ENCODE measurements around the gene MEAF6. TPM values are rescaled to one million over a fixed set of nuclear protein-coding genes. Genes with fewer than 3 reads are reported as not detected.
A peak's percentile ranks its signal among the peaks of the same experiment; 100 is the strongest.
"Not testable (repeated sequence)": the region's sequence is repeated elsewhere in the genome, so short reads cannot be mapped to it uniquely, and the experiment has no call there.

Gene MEAF6
- total RNA-seq, 1 experiment from 2014 or later, result 85.5 TPM

DNA sequence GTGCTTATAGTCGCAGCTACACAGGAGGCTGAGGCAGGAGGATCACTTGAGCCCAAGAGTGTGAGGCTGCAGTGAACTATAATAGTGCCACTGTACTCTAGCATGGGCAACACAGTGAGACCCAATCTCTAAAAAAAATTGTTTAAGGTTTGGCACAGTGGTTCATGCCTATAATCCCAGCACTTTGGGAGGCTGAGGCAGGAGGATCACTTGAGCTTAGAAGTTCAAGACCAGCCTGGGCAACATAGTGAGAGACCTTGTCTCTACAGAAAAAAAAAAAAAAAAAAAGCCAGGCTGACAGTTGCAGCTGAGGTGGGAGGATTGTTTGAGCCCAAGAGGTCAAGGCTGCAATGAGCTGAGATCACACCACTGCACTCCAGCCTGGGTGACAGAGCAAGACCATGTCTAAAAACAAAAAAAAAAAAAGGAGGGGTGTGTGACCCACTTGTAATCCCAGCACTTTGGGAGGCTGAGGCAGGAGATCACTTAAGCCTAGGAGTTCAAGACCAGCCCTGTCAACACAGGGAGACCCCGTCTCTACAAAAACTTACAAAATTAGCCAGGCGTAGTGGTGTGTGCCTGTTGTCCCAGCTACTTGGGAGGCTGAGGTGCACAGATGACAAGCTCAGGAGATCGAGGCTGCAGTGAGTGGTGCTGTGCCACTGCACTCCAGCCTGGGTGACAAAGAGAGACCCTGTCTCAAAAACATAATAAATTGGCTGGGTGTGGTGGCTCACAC lies 18.0 kb upstream of the MEAF6 start:
- DNase-seq (ENCODE audit: low read depth), result not testable (repeated sequence)

DNA sequence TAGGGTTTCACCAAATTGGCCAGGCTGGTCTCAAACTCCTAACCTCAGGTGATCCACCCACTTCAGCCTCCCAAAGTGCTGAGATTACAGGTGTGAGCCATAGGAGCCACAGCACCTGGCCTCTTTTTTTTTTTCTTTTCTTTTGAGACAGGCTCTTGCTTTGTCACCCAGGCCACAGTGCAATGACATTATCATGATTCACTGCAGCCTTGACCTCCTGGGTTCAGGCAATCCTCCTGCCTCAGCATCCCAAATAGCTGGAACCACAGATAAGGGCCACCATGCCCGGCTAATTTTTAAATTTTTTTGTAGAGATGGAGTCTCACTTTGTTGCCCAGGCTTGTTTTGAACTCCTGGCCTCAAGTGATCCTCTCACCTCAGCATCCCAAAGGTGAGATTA lies 15.3 kb upstream of the MEAF6 start:
- DNase-seq (ENCODE audit: low read depth), result not testable (repeated sequence)

DNA sequence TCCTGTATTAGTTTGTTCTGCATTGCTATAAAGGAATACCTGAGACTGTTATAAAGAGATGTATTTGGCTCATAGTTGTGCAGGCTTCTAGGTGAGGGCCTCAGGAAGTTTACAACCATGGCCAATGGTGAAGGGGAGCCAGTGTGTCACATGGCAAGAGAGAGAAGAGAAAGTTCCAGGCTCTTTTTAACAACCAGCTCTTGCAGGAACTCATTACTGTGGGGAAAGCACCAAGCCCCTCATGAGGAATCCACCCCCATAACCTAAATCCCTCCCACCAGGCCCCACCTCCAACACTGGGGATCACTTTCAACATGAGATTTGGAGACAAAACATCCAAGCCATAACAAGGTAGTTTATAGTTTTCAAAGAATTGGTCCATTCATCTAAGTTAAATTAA lies 5.0 kb upstream of the MEAF6 start:
- no peak for DNase-seq (ENCODE audit: low read depth)

DNA sequence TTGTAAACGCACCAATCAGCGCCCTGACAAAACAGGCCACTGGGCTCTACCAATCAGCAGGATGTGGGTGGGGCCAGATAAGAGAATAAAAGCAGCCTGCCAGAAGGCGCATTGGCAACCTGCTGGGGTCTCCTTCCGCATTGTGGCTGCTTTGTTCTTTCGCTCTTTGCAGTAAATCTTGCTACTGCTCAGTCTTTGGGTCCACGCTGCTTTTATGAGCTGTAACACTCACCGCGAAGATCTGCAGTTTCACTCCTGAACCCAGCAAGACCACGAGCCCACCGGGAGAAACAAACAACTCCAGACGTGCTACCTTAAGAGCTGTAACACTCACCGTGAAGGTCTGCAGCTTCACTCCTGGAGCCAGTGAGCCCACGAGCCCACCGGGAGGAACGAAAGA lies 4.4 kb upstream of the MEAF6 start:
- DNase-seq (ENCODE audit: low read depth), result not testable (repeated sequence)

DNA sequence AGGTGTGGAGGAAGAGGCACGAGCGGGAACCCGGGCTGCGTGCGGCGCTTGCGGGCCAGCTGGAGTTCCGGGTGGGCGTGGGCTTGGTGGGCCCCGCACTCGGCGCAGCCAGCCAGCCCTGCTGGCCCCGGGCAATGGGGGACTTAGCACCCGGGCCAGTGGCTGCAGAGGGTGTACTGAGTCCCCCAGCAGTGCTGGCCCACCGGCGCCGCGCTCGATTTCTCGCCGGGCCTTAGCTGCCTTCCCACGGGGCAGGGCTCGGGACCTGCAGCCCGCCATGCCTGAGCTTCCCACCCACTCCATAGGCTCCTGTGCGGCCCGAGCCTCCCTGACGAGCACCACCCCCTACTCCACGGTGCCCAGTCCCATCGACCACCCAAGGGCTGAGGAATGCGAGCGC lies 3.7 kb upstream of the MEAF6 start:
- not testable (repeated sequence) for DNase-seq (ENCODE audit: low read depth)

DNA sequence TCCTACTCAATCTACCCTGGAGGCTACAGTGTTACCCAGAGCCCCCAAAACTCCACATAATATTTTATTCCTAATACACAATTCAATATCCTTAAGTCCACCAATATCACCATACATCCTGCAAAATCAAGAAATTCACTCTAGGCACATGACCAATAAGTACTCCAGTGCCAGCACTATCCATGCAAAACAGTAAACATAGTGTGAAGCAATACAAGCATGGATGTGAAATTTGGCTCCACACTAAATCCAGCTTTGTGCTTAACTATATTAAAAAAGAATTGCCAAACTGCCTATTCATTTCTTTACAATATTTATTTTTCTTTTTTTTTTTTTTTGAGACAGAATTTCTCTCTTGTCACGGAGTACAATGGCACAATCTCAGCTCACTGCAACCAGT lies 3.0 kb upstream of the MEAF6 start:
- DNase-seq (ENCODE audit: low read depth), result no peak

DNA sequence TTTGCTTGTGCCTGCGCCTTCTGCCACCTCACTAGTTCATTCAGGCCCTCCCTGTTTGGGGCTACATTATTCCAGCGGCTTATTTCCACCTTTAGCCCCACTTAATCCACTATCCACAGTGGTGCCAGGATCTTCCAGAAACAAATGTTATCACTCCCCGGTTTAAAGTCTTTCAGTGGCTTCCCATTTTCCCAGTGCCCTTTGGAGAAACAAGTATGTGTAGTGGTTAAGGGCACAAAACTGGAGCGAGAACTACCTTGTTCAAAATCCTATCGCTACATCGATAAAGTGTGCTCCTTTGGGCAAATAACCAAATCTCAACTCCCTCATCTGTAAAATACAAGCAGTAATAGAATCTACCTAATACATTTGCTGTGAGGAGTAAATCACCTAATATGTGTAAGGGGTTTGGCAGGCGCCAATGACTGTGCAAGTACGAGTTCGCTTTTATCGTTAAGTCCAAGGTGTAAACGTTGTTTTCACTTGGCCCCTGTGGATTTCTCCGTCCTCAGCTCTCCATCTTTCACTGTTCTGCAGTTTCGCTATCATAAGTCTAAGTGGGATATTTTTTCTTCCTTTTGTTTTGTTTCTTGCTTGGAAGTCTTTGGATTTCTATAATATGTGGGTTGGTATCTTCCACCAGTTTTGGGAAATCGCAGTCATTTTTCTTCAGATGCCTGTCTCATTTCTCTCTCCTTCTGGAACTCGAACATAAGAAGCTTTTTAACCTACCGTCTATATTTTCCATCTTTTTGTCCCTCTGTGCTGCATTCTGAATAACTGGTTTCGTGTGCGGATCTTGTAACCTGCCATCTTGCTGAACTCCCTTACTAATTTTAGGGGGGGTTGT lies 844 bp upstream of the MEAF6 start:
- no peak for DNase-seq (ENCODE audit: low read depth)

DNA sequence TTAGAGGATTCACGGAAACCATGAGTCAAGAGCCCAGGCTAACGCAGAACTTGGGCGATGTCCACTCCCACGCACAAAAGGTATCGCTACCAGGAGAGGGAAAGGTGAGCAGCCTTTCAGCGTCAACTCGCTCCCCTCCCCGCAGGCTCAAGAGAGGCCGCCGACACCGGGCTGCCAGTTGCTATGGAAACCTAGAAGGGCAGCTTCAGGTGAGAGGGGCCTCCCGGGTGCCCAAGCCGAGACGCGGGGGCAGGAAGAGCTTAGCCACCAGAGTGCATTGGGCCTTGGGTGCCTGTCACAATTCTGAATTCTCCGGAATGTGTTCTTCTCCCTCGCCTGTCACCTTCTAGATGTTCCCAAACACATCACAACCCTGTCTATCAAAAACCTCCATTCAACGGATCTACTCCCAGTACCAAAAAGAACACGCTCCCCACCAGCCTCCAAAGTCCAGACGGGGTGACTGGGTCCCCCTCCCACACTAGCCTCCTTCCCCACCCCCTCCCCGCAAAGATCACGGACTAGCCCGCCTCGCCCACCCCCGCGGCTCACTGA lies 694 bp downstream of the MEAF6 start:
- peak; percentile 7 for DNase-seq (ENCODE audit: low read depth)

DNA sequence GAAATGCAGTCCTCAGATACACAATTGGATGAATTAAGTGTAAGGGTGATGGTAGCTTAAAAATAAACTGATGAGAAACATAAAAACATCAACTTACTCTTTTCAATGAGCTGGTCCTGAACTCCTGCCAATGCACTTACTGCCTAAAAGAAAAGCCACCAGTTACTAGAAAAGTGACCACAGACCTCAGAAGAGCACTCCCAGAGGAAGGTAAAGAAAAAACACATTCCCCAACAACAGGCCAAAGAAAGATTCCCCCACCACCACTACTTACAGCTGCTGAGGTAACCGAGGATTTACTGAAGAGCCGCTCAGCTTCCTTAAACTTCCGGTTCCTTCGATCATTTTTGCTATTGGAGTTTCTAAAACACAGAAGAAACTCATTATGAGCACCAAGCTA lies 5.4 kb downstream of the MEAF6 start:
- peak; percentile 40 for DNase-seq (ENCODE audit: low read depth)

DNA sequence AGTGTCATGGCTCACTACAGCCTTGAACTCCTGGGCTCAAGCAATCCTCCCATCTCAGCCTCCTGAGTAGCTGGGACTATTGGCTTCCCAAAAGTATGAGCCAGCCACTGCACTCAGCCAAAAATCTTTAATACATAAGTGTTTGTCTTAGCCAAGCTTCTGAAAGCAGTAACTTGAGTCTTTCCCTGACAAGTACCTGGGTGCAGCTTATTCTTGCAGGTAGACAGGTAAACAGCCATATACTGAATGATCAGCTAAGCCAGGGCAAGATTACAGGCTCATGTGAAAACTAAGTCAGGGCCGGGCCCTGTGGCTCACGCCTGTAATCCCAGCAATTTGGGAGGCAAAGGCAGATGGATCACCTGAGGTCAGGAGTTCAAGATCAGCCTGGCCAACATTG lies 7.8 kb downstream of the MEAF6 start:
- DNase-seq (ENCODE audit: low read depth), result no peak

DNA sequence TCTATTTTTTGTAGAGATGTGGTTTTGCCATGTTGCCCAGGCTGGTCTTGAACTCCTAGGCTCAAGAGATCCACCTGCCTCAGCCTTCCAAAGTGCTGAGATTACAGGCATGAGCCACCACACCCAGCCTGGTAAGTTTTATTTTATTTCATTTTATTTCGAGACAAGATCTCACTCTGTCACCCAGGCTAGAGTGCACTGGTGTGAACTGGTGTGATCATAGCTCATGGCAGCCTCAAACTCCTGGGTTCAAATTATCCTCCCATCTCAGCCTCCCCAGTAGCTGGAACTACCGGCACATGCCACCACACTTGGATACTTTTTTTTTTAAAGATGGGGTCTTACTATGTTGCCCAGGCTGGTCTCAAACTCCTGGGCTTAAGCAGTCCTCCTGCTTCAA lies 11.8 kb downstream of the MEAF6 start:
- DNase-seq (ENCODE audit: low read depth), result not testable (repeated sequence)

DNA sequence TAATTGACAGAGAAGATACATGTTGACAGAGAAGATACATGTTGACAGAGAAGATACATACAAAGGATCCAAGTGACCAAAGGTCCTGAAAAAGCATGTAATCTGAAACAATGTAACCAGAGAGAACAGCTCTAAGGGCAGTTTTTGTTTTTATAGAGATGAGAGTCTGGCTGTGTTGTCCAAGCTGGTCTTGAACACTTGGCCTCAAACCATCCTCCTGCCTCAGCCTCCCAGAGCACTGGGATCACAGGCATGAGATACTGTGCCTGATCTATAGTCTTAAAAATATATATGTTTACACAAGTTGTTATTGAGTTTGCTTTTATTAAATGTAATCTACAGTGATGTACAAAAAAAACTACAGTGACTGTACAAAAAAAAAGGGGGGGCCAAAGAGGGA lies 12.5 kb downstream of the MEAF6 start:
- no peak for DNase-seq (ENCODE audit: low read depth)

DNA sequence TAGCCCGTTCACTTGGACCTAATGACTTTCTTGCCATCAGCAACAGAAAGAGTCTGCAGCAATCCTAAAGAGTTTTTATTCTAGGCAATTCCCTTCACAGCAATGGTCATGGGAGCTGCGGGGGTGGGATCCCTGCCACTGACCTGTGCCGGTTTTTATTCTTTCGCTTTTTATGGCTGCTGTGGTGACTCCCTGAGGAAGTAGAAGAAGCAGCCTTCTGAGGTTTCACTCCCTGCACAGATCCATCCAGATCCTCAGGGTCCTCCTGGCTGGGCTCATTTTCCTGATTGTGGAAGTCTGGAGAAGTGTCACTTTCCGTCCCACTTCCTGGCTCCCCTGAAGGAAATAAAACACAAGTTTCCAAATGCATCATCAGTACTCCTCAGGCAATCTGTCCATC lies 12.9 kb downstream of the MEAF6 start:
- no peak for DNase-seq (ENCODE audit: low read depth)

DNA sequence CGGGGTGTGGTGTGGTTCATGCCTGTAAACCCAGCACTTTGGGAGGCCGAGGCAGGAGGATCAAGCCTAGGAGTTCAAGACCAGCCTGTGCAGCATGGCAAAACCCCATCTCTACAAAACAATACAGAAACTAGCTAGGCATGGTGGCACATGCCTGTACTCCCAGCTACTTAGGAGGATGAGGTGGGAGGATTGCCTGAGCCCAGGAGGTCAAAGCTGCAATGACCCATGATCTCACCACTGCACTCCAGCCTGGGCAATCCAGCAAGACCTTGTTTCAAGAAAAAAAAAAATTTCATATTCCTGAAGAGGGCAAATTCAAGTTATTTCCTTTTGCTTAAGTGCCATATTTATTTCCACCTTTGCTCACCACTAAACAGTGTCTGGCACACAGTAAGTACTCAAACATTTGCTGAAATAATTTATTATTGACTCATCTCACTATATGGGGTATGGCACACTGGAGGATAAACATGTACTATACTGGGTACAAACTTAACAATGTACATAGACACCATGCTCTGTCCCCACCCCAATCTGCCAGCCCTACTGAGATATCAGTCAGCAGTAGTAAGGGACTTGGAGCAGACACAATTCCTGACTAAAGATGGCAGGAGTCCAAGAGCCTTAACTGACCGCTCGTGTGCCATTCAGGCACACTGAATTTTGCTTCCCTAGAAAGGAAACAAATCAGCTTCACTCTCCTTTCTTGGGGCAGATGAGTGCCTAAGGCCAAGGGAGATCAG lies 15.5 kb downstream of the MEAF6 start:
- peak; percentile 66 for DNase-seq (ENCODE audit: low read depth)

DNA sequence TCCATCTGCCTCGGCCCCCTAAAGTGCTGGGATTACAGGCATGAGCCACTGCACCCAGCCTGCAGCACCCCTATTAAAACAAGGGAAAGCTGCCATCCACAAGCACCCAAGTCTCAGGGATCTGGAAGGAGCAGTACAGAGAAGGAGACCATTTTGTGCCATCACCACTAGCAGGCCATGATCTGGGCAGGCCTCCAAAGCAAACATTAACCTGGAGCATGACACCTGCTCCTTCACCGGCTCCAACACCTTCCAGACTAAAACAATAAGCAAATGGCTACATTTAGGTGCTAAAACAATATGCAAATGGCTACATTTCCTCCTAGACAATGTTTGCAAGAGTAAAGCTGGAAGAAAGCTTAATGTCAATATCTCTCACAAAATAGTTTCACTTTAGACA lies 16.7 kb downstream of the MEAF6 start:
- no peak for DNase-seq (ENCODE audit: low read depth)

DNA sequence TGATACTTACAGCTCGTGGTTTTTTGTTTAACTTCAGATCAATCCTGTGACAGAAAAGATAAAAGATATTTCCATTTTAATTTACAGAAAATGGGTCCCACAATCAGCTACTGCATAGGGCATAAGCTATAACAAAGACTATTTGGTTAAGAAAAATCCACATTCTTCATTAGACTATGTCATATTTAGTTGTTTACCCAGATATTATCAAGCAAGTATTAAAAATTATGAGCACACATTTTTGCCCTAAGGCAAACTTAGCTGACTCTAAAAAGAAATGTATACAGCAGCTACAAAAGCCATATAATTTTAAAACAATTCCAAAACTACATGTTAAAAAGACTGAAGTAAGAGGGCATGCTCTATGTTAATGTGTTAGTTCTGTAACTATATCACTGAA lies 18.7 kb downstream of the MEAF6 start:
- DNase-seq (ENCODE audit: low read depth), result no peak

DNA sequence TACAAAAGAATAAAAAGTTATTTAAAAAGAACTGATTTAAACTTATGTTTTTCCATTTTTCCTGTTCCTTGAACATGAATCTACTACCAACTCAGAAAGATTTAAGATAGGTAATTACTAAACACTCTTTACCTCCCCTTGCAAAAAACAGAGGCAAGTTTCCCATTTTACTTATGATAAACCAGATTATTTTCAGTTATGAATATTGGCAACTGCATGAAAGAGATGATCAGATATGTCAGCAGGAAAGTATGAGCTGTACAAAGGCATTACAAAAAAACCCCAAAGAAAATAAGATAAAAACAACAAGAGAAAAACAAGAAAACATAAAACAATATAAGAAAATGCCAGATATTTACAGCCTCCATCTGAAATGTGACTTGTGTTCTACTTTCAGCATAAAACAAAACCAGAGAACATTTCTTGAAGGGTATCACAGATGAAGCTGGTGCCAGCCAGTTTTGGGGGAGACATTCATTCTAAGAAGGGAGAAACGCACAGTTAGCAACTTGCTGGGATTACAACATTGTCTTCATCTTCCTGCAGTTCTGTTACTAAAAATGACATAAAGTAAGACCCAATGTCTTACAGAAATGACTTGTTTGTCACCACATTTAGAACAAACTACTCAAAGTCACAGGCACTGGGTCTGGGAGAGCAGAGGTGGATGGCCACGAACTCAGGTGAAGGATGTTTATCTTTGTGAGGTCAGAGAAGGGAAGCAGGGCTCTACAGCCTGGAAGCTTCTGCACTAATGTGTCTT lies 21.0 kb downstream of the MEAF6 start:
- no peak for DNase-seq (ENCODE audit: low read depth)

DNA sequence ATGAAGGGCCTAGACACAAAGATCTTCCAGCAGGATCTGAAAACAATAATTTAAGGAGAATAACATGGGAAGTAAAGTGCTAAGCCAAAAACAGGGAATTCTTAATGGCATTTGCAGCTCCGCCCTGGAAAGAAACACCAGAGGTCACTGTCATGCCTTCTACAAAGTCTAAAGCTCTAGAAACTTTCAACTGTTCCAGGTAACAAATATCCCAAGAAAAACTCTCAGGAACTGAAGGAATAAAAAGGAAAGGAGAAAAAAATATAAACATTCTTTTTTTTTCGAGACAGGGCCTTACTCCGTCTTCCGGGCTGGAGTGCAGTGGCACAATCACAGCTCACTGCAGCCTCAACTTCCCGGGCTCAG lies 27.0 kb downstream of the MEAF6 start:
- no peak for DNase-seq (ENCODE audit: low read depth)

DNA sequence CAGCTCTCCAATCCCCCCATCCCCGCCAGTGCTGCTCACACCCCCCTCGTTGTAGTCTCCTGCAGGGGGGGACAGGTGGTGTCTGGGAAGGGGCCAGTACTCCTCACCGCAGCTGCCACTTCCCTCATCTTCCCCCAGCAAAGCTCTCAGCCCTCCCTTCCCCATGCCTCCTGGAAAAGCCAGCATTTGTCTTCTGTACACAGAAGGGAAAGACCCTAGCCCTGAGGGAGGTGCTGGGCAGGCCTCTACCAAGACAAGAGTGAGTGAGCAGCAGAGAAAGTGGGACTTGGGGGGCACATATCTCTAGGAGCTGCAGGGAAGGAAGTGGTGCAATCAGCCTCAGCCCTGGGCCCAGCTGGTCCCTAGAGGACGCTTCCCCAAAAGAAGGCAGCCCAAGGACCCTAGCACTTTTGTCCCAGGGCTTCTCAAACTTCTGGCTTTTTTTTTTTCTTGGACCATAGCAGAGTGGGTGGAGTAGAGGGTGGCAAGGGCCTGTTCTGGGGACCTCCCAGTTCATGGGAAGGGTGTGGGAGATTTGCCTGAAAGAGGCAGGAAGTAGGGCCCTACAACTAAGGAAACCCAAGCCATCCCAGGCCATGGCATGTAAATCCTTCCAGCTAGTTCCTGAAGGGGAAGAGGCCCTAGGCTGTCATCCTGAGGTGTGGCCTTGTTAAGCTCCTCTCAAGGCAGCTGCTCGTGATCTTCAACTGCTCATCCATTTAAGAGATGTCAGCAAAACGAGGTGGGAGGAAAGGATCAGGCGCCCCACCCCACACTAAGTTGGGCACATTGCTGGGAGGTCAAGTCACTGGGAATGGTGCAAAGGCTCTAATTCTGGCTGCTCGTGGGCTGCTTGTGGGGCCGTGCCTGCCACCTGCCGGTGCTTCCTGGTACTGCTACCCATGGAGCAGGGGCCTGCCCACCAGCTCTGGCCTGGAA lies 27.6 kb downstream of the MEAF6 start:
- peak; percentile 61 for DNase-seq (ENCODE audit: low read depth)

DNA sequence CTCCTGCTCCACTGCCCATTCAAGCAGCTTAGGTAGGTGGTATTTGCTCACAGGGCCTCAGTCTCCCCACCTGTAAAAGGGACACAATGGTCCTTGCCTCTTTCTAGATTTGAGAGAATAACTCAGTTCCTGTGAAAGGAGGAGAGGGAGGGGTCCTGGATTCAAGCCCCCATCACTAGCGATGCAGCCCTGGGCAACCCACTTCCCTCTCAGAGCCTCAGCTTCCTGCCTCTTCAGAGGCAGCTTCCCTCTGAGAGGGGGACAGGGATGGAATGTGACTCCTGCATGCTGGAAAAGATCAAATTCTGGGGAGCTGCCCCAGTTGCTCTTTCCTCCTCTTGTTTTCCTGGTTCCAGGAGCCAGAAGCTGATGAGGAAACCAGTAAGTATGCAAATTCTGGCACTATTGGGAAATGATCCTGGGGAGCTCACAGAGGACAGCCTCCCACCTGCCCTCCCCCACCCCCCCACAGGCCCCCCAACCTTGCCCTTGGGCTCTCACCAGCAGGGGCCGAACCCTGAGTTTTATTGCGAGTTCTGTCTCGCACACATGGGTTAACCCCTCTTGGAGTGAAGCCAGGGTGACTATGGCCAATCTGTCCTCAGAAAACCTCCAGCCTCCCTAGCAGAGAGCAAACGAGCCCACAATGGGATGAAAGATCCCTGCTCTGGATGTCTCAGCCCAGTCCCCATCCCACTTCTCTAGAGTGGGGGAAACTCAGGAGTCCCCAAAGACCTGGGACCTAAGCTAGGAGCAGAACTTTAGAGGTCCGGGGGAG lies 28.5 kb downstream of the MEAF6 start:
- no peak for DNase-seq (ENCODE audit: low read depth)

All from RPMI7951 (cell line).